Raji (cell line): ENCODE data around the gene GPR152.

Source experiments
- POLR2A ChIP-seq: IDR thresholded peaks from 2 replicates; pipeline ENCODE4 v1.6.1; 2011; ENCODE audit warnings: low read depth, low read length, control low read depth; ENCODE audit not compliant: insufficient read depth

Gene GPR152

GRCh38 chr11:67429038-67429668, 23.4 kb downstream of the GPR152 start:
- no peak for TF ChIP-seq POLR2A

GRCh38 chr11:67428052-67429001, 24.2 kb downstream of the GPR152 start, which contains the start of gene RPS6KB2:
RPS6KB2 (plus strand) TSS chr11:67428494; CDS start chr11:67428546, 52 bp downstream.
- TF ChIP-seq POLR2A, result peak; percentile 68

GRCh38 chr11:67423891-67424613, 28.5 kb downstream of the GPR152 start:
- 0 out of 2 replicates have a peak, but pooled peaks have one; percentile 13 for TF ChIP-seq POLR2A

- no peak for TF ChIP-seq POLR2A
These were observed 29.1 kb downstream of the GPR152 start for GRCh38 chr11:67423466-67423865.

GRCh38 chr11:67422891-67423290, 29.6 kb downstream of the GPR152 start:
- no peak for TF ChIP-seq POLR2A

- no peak for TF ChIP-seq POLR2A
These were observed 31.0 kb downstream of the GPR152 start for GRCh38 chr11:67421430-67422031.

GRCh38 chr11:67420646-67421429, 31.7 kb downstream of the GPR152 start:
- peak; percentile 89 for TF ChIP-seq POLR2A

GRCh38 chr11:67420147-67420645, 32.3 kb downstream of the GPR152 start:
- peak; percentile 6; the same call in 1 of the 2 replicates for TF ChIP-seq POLR2A

GRCh38 chr11:67419325-67420049, 33.0 kb downstream of the GPR152 start:
- TF ChIP-seq POLR2A, result peak; percentile 20; the same call in 1 of the 2 replicates

GRCh38 chr11:67418476-67419281, 33.9 kb downstream of the GPR152 start:
- TF ChIP-seq POLR2A, result no peak

- no peak for TF ChIP-seq POLR2A
These were observed 35.1 kb downstream of the GPR152 start for GRCh38 chr11:67417425-67417824.
